ENCODE measurements around the gene MATN4.

The MATN4 gene

GRCh38 chr20:45288860-45289259, 19.2 kb downstream of the MATN4 start:
- DNase-seq = no peak

GRCh38 chr20:45288376-45288775, 19.7 kb downstream of the MATN4 start:
- DNase-seq = no peak

- no peak for DNase-seq
Measured at GRCh38 chr20:45283551-45284057, 24.5 kb downstream of the MATN4 start.

GRCh38 chr20:45282700-45283550, 25.2 kb downstream of the MATN4 start:
- no peak for DNase-seq

GRCh38 chr20:45279992-45280391, 28.1 kb downstream of the MATN4 start:
- no peak for DNase-seq

GRCh38 chr20:45275338-45275737, 32.8 kb downstream of the MATN4 start:
- DNase-seq = no peak

GRCh38 chr20:45269754-45270270, 38.3 kb downstream of the MATN4 start:
- no peak for DNase-seq

- DNase-seq = no peak
Measured at GRCh38 chr20:45269056-45269455, 39.0 kb downstream of the MATN4 start.

- no peak for DNase-seq
Measured at GRCh38 chr20:45268531-45268930, 39.6 kb downstream of the MATN4 start.

GRCh38 chr20:45266977-45267376, 41.1 kb downstream of the MATN4 start:
- DNase-seq = no peak

- no peak for DNase-seq
Measured at GRCh38 chr20:45263556-45264266, 44.4 kb downstream of the MATN4 start.

GRCh38 chr20:45258664-45259063, 49.4 kb downstream of the MATN4 start:
- DNase-seq = no peak

- DNase-seq = no peak
Measured at GRCh38 chr20:45258259-45258658, 49.8 kb downstream of the MATN4 start.

GRCh38 chr20:45257711-45258110, 50.4 kb downstream of the MATN4 start:
- DNase-seq = no peak

- no peak for DNase-seq
Measured at GRCh38 chr20:45257161-45257560, 50.9 kb downstream of the MATN4 start.

GRCh38 chr20:45254383-45255262, 53.5 kb downstream of the MATN4 start, which contains the start of gene SLPI:
SLPI (minus strand) TSS chr20:45254564; CDS start chr20:45254543, 21 bp downstream.
- no peak for DNase-seq

GRCh38 chr20:45253261-45253660, 54.8 kb downstream of the MATN4 start:
- DNase-seq = no peak

GRCh38 chr20:45251884-45252560, 56.1 kb downstream of the MATN4 start:
- DNase-seq = no peak

GRCh38 chr20:45248609-45249008, 59.5 kb downstream of the MATN4 start:
- no peak for DNase-seq

- DNase-seq = no peak
Measured at GRCh38 chr20:45247865-45248264, 60.2 kb downstream of the MATN4 start.

GRCh38 chr20:45246109-45246508, 62.0 kb downstream of the MATN4 start:
- no peak for DNase-seq

Data from activated naive CD4-positive, alpha-beta T cell treated with Interleukin-2 at 50 U/mL for 16 hours (primary cell).